ENCODE data around the gene SPTB.

DNA sequence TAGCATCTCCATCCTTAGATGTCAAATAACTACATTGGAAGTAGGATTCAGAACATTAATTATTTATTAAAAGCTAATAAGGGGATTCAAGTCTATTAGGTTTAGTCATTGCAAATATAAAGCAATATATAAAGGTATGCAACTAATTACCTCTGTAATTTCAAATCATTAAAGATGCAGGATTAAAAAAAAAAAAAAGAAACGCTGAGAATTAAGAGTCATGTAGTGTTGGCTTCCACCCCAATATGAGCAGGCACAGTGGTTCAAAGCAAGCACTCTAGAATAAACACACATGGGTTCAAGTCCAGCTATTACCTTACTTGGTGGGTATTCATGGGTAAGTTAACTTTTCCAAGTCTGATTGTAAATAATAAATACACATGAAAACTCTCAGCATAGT is 10.9 kb downstream of the SPTB start:
- TF ChIP-seq SIN3B (IDR thresholded peaks at IDR 0.05; ENCODE audit: low read depth) (no peak), SRSF9 (IDR thresholded peaks at IDR 0.05; ENCODE audit: borderline replicate concordance, low read depth, low read length) (no peak), ZNF41 (CRISPR knock-in tag; conservative IDR thresholded peaks at IDR 0.05) (no peak), NFRKB (IDR thresholded peaks at IDR 0.05; ENCODE audit: low read depth) (no peak), ZSCAN29 (IDR thresholded peaks at IDR 0.05) (no peak), TEAD4 (IDR thresholded peaks at IDR 0.05; ENCODE audit: low read length) (no peak), TEAD4 (CRISPR knock-in tag; IDR thresholded peaks at IDR 0.05; ENCODE audit: borderline replicate concordance) (no peak), PHB (CRISPR knock-in tag; IDR thresholded peaks at IDR 0.05) (no peak), ZNF551 (CRISPR knock-in tag; IDR thresholded peaks at IDR 0.05) (no peak), EZH2 (IDR thresholded peaks at IDR 0.05; ENCODE audit: borderline replicate concordance, low read depth, low read length) (no peak), ZFP36 (IDR thresholded peaks at IDR 0.05; ENCODE audit: low read depth, low read length, partially characterized antibody) (no peak)
- TF ChIP-seq, protein P1, sequence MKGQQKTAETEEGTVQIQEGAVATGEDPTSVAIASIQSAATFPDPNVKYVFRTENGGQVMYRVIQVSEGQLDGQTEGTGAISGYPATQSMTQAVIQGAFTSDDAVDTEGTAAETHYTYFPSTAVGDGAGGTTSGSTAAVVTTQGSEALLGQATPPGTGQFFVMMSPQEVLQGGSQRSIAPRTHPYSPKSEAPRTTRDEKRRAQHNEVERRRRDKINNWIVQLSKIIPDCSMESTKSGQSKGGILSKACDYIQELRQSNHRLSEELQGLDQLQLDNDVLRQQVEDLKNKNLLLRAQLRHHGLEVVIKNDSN (CRISPR knock-in tag; IDR thresholded peaks at IDR 0.05): no peak
- TF ChIP-seq, protein P2, sequence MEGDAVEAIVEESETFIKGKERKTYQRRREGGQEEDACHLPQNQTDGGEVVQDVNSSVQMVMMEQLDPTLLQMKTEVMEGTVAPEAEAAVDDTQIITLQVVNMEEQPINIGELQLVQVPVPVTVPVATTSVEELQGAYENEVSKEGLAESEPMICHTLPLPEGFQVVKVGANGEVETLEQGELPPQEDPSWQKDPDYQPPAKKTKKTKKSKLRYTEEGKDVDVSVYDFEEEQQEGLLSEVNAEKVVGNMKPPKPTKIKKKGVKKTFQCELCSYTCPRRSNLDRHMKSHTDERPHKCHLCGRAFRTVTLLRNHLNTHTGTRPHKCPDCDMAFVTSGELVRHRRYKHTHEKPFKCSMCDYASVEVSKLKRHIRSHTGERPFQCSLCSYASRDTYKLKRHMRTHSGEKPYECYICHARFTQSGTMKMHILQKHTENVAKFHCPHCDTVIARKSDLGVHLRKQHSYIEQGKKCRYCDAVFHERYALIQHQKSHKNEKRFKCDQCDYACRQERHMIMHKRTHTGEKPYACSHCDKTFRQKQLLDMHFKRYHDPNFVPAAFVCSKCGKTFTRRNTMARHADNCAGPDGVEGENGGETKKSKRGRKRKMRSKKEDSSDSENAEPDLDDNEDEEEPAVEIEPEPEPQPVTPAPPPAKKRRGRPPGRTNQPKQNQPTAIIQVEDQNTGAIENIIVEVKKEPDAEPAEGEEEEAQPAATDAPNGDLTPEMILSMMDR (IDR thresholded peaks at IDR 0.05 in 2 of 3, conservative IDR thresholded peaks at IDR 0.05 in 1 of 3; ENCODE audit: insufficient read depth in 2 of 3, low read depth in 1 of 3, low read length in 3 of 3): no peak
- TF ChIP-seq, protein P3, sequence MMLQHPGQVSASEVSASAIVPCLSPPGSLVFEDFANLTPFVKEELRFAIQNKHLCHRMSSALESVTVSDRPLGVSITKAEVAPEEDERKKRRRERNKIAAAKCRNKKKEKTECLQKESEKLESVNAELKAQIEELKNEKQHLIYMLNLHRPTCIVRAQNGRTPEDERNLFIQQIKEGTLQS (IDR thresholded peaks at IDR 0.05): no peak
- TF ChIP-seq, protein P3 (CRISPR knock-in tag; conservative IDR thresholded peaks at IDR 0.05): no peak
- TF ChIP-seq, protein P4, sequence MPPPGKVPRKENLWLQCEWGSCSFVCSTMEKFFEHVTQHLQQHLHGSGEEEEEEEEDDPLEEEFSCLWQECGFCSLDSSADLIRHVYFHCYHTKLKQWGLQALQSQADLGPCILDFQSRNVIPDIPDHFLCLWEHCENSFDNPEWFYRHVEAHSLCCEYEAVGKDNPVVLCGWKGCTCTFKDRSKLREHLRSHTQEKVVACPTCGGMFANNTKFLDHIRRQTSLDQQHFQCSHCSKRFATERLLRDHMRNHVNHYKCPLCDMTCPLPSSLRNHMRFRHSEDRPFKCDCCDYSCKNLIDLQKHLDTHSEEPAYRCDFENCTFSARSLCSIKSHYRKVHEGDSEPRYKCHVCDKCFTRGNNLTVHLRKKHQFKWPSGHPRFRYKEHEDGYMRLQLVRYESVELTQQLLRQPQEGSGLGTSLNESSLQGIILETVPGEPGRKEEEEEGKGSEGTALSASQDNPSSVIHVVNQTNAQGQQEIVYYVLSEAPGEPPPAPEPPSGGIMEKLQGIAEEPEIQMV (tag; conservative IDR thresholded peaks at IDR 0.05; ENCODE audit: low read depth): no peak

Data from K562 (cell line).